Parathyroid adenoma (tissue), 2 donors: ENCODE measurements around the gene CFAP221.

Experiments
- H2AFZ ChIP-seq: fragments of 300-600 bp; sonication (generic); one replicate; pipeline ENCODE4 v1.7.0; 2017; ENCODE audit warnings: antibody characterized with exemption, mild to moderate bottlenecking
- H3K27ac ChIP-seq: fragments of 300-600 bp; sonication (generic); one replicate; pipeline ENCODE4 v1.7.0; 2017
- H3K27me3 ChIP-seq: fragments of 300-600 bp; sonication (generic); one replicate; pipeline ENCODE4 v1.7.0; 2017; ENCODE audit warnings: low read length; ENCODE audit not compliant: control insufficient read depth, insufficient read depth
- H3K36me3 ChIP-seq: fragments of 300-600 bp; sonication (generic); one replicate; pipeline ENCODE4 v1.7.0; 2017; ENCODE audit warnings: low read length; ENCODE audit not compliant: control insufficient read depth, insufficient read depth
- H3K4me1 ChIP-seq: fragments of 300-600 bp; sonication (generic); one replicate; pipeline ENCODE4 v1.7.0; 2017; ENCODE audit warnings: control low read depth
- H3K4me2 ChIP-seq: fragments of 300-600 bp; sonication (generic); one replicate; pipeline ENCODE4 v1.7.0; 2017; ENCODE audit warnings: low read length
- H3K4me3 ChIP-seq: fragments of 300-600 bp; sonication (generic); one replicate; pipeline ENCODE4 v1.7.0; 2017; ENCODE audit warnings: low read depth, low read length
- H3K79me2 ChIP-seq: fragments of 300-600 bp; sonication (generic); one replicate; pipeline ENCODE4 v1.7.0; 2017; ENCODE audit warnings: control low read depth
- H3K9ac ChIP-seq: fragments of 300-600 bp; sonication (generic); one replicate; pipeline ENCODE4 v1.7.0; 2017; ENCODE audit warnings: mild to moderate bottlenecking
- H3K9me3 ChIP-seq: fragments of 300-600 bp; sonication (generic); one replicate; pipeline ENCODE4 v1.7.0; 2017; ENCODE audit warnings: low read length; ENCODE audit not compliant: control insufficient read depth
- CTCF ChIP-seq: fragments of 300-600 bp; sonication (generic); IDR thresholded peaks from one replicate; pipeline ENCODE4 v1.7.0; 2017; ENCODE audit warnings: antibody characterized with exemption, mild to moderate bottlenecking
- donor health status: primary hyperparathyroidism.

Gene CFAP221

GRCh38 chr2:119511989-119512388 is 32.3 kb upstream of the CFAP221 start:
- Histone ChIP-seq H3K4me1 (no peaks in the 10 kb centered on the region), H3K36me3 (no peaks in the 10 kb centered on the region), H3K9ac (no peak overlapping the region), H3K27me3 (no peaks in the 10 kb centered on the region), H3K4me2 (no peak overlapping the region), H2AFZ (no peak overlapping the region), H3K4me3 (no peak overlapping the region), H3K79me2 (no peaks in the 10 kb centered on the region), H3K27ac (no peak overlapping the region), H3K9me3 (no peaks in the 10 kb centered on the region)
- TF ChIP-seq CTCF: no peak

- Histone ChIP-seq H3K4me1 (no peaks in the 10 kb centered on the region), H3K4me2 (no peak overlapping the region), H3K27me3 (no peaks in the 10 kb centered on the region), H3K79me2 (no peaks in the 10 kb centered on the region), H2AFZ (no peak overlapping the region), H3K9ac (no peak overlapping the region), H3K9me3 (no peaks in the 10 kb centered on the region), H3K4me3 (no peak overlapping the region), H3K27ac (no peak overlapping the region), H3K36me3 (no peaks in the 10 kb centered on the region)
- no peak for TF ChIP-seq CTCF
These were observed 31.3 kb upstream of the CFAP221 start for GRCh38 chr2:119512946-119513345.

GRCh38 chr2:119513832-119514231 is 30.4 kb upstream of the CFAP221 start:
- Histone ChIP-seq H3K27me3 (no peaks in the 10 kb centered on the region), H3K4me3 (no peak overlapping the region), H3K27ac (no peak overlapping the region), H2AFZ (no peak overlapping the region), H3K9me3 (no peaks in the 10 kb centered on the region), H3K4me2 (no peak overlapping the region), H3K36me3 (no peaks in the 10 kb centered on the region), H3K4me1 (no peaks in the 10 kb centered on the region), H3K79me2 (no peaks in the 10 kb centered on the region), H3K9ac (no peak overlapping the region)
- no peak for TF ChIP-seq CTCF

- Histone ChIP-seq H3K4me2 (no peak overlapping the region), H3K4me3 (no peak overlapping the region), H3K9me3 (no peaks in the 10 kb centered on the region), H3K79me2 (no peaks in the 10 kb centered on the region), H2AFZ (no peak overlapping the region), H3K4me1 (no peaks in the 10 kb centered on the region), H3K9ac (no peak overlapping the region), H3K27ac (no peak overlapping the region), H3K36me3 (no peaks in the 10 kb centered on the region), H3K27me3 (no peaks in the 10 kb centered on the region)
- no peak for TF ChIP-seq CTCF
These were observed 28.1 kb upstream of the CFAP221 start for GRCh38 chr2:119516121-119516520.

- peak; percentile 50 for TF ChIP-seq CTCF
- Histone ChIP-seq H3K4me3 (no peak overlapping the region), H3K36me3 (no peaks in the 10 kb centered on the region), H3K4me2 (no peak overlapping the region), H3K9ac (no peak overlapping the region), H3K27ac (no peak overlapping the region), H3K9me3 (no peaks in the 10 kb centered on the region), H3K27me3 (no peaks in the 10 kb centered on the region), H3K79me2 (no peaks in the 10 kb centered on the region), H3K4me1 (no peaks in the 10 kb centered on the region), H2AFZ (no peak overlapping the region)
These were observed 26.8 kb upstream of the CFAP221 start for GRCh38 chr2:119517433-119517832.
